NCI-H1694 treated with DMSO at 0.1 percent for 48 hours (cell line): Measurements from ENCODE around the gene DDX56.

ENCODE experiments used
- DNase-seq: peaks from one replicate; lab custom pipeline; 2025; lab: John Stamatoyannopoulos, UW

Gene DDX56

GRCh38 chr7:44534501-44534900, 39.2 kb downstream of the DDX56 start:
- peak; percentile 86 for DNase-seq

GRCh38 chr7:44534087-44534486, 39.6 kb downstream of the DDX56 start:
- peak; percentile 89 for DNase-seq

- peak; percentile 51 for DNase-seq
Measured at GRCh38 chr7:44533301-44534055, 40.2 kb downstream of the DDX56 start.

GRCh38 chr7:44531421-44532380, 42.0 kb downstream of the DDX56 start:
- DNase-seq, result no peak

GRCh38 chr7:44530990-44531389, 42.7 kb downstream of the DDX56 start:
- no peak for DNase-seq

GRCh38 chr7:44524811-44525388, 48.8 kb downstream of the DDX56 start:
- DNase-seq, result no peak

- no peak for DNase-seq
Measured at GRCh38 chr7:44522315-44522714, 51.4 kb downstream of the DDX56 start.

- DNase-seq, result no peak
Measured at GRCh38 chr7:44521347-44522095, 52.2 kb downstream of the DDX56 start.

GRCh38 chr7:44520574-44520973, 53.1 kb downstream of the DDX56 start:
- DNase-seq, result no peak

GRCh38 chr7:44519546-44519945, 54.2 kb downstream of the DDX56 start:
- peak; percentile 33 for DNase-seq

GRCh38 chr7:44518761-44519160, 54.9 kb downstream of the DDX56 start:
- DNase-seq, result no peak

GRCh38 chr7:44517175-44517574, 56.5 kb downstream of the DDX56 start:
- no peak for DNase-seq
